Fibroblast of lung (primary cell): ENCODE data around the gene CLCN7. TPM values are rescaled to one million over a fixed set of nuclear protein-coding genes. Genes with fewer than 3 reads are reported as not detected.

ENCODE experiments used
- DNase-seq, 2 donors: peaks; one replicate each; pipeline versions ENCODE4 v3.0.0 to v3.0.0-alpha.2; 2010; ENCODE audit warnings: low read depth in 2 of 2
- H2AFZ ChIP-seq: 2 replicates; pipeline ENCODE4 v1.5.1; 2012; ENCODE audit warnings: low read length, control low read depth, inconsistent platforms
- H3K27ac ChIP-seq: 2 replicates; pipeline ENCODE4 v1.5.1; 2011; ENCODE audit warnings: low read length, control low read depth; ENCODE audit not compliant: insufficient read depth
- H3K27me3 ChIP-seq: 2 replicates; pipeline ENCODE4 v1.5.1; 2011; ENCODE audit warnings: mild to moderate bottlenecking, low read length; ENCODE audit not compliant: control insufficient read depth, insufficient read depth
- H3K36me3 ChIP-seq: 2 replicates; pipeline ENCODE4 v1.5.1; 2011; ENCODE audit warnings: low read length; ENCODE audit not compliant: control insufficient read depth, insufficient read depth
- H3K4me1 ChIP-seq: 2 replicates; pipeline ENCODE4 v1.5.1; 2011; ENCODE audit warnings: low read length; ENCODE audit not compliant: control insufficient read depth, insufficient read depth; ENCODE audit errors: extremely low read depth
- H3K4me2 ChIP-seq: 2 replicates; pipeline ENCODE4 v1.5.1; 2011; ENCODE audit warnings: low read length, control low read depth; ENCODE audit not compliant: insufficient read depth; ENCODE audit errors: extremely low read depth
- H3K4me3 ChIP-seq, 4 experiments: fragments of 200-600 bp in 1 of 4; sonication (generic) in 1 of 4; replicated peaks in 1 of 4; 2 replicates each; pipeline ENCODE4 v1.5.1; 2011 to 2016; ENCODE audit warnings: low read length in 4 of 4, low read depth in 3 of 4, mild to moderate bottlenecking in 3 of 4, control low read depth in 2 of 4, inconsistent platforms in 1 of 4, mixed read lengths in 1 of 4; ENCODE audit not compliant: insufficient read depth in 1 of 4; ENCODE audit errors: control extremely low read depth in 1 of 4
- H3K79me2 ChIP-seq: 2 replicates; pipeline ENCODE4 v1.5.1; 2012; ENCODE audit warnings: mild to moderate bottlenecking, low read length, inconsistent platforms; ENCODE audit not compliant: control insufficient read depth, insufficient read depth
- H3K9ac ChIP-seq: 2 replicates; pipeline ENCODE4 v1.5.1; 2011; ENCODE audit warnings: mild to moderate bottlenecking, low read length, control low read depth; ENCODE audit not compliant: insufficient read depth
- H3K9me3 ChIP-seq: 2 replicates; pipeline ENCODE4 v1.5.1; 2012; ENCODE audit warnings: low read depth, low read length; ENCODE audit not compliant: control insufficient read depth, insufficient read depth
- H4K20me1 ChIP-seq: 2 replicates; pipeline ENCODE4 v1.5.1; 2011; ENCODE audit warnings: low read length; ENCODE audit not compliant: control insufficient read depth, insufficient read depth; ENCODE audit errors: extremely low read depth
- CTCF ChIP-seq, 2 donors: IDR thresholded peaks in 1 of 2; conservative IDR thresholded peaks in 1 of 2; 1 replicate in 1 of 2; 2 replicates in 1 of 2; pipeline ENCODE4 v1.5.1; 2011 to 2012; ENCODE audit warnings: low read length in 2 of 2, control low read depth in 1 of 2, inconsistent platforms in 1 of 2, low read depth in 1 of 2, mild to moderate bottlenecking in 1 of 2
- EZH2 ChIP-seq: IDR thresholded peaks from 2 replicates; pipeline ENCODE4 v1.5.1; 2012; ENCODE audit warnings: low read length, control low read depth, mild to moderate bottlenecking; ENCODE audit errors: missing control alignments
- polyA plus RNA-seq, 2 donors: library from polyadenylated mRNA; depleted of rRNA in 1 of 2; stranded (reverse) in 1 of 2; unstranded in 1 of 2; fragments of >200 nt; gene quantifications; 2 replicates each; pipeline ENCODE4 v1.2.1, GENCODE V29; 2011 to 2012; ENCODE audit warnings: missing spikeins in 1 of 2
- total RNA-seq: library from RNA; depleted of rRNA; stranded (reverse); fragments of >200 nt; gene quantifications from 2 replicates; pipeline ENCODE4 v1.2.1, GENCODE V29; 2014

Gene CLCN7
- total and polyA plus RNA-seq, 2 donors (not counting 1 experiment from before 2014, with no cell fraction given) = 25.0 to 83.4 TPM

GRCh38 chr16:1505912-1506311, 31.1 kb upstream of the CLCN7 start:
- TF ChIP-seq EZH2 = no peak
- TF ChIP-seq CTCF (conservative IDR thresholded peaks at IDR 0.05 in 1 of 2, IDR thresholded peaks at IDR 0.05 in 1 of 2; ENCODE audit: low read depth in 1 of 2, low read length in 2 of 2) = no peak
- H3K27ac ChIP-seq = no peak overlapping the region
- H3K9me3 ChIP-seq = no peaks in the 10 kb centered on the region
- no peak overlapping the region for H3K4me3 ChIP-seq
- H3K79me2 ChIP-seq = no peaks in the 10 kb centered on the region
- H2AFZ ChIP-seq = no peak overlapping the region
- H3K36me3 ChIP-seq = peaks cover 31% of the 10 kb centered on the region
- no peak overlapping the region for H3K4me2 ChIP-seq
- no peaks in the 10 kb centered on the region for H3K27me3 ChIP-seq
- no peaks in the 10 kb centered on the region for H3K4me1 ChIP-seq
- H4K20me1 ChIP-seq = no peaks in the 10 kb centered on the region
- DNase-seq = no peak
- no peak overlapping the region for H3K9ac ChIP-seq

GRCh38 chr16:1505073-1505844, 30.4 kb upstream of the CLCN7 start:
- no peak for DNase-seq
- H3K36me3 ChIP-seq = peaks cover 28% of the 10 kb centered on the region
- no peak overlapping the region for H3K4me2 ChIP-seq
- no peak overlapping the region for H3K4me3 ChIP-seq
- no peaks in the 10 kb centered on the region for H4K20me1 ChIP-seq
- no peaks in the 10 kb centered on the region for H3K79me2 ChIP-seq
- H3K9me3 ChIP-seq = no peaks in the 10 kb centered on the region
- no peaks in the 10 kb centered on the region for H3K4me1 ChIP-seq
- no peaks in the 10 kb centered on the region for H3K27me3 ChIP-seq
- H2AFZ ChIP-seq = no peak overlapping the region
- peak overlapping the region; percentile 23 for H3K9ac ChIP-seq
- no peak for TF ChIP-seq CTCF (conservative IDR thresholded peaks at IDR 0.05 in 1 of 2, IDR thresholded peaks at IDR 0.05 in 1 of 2; ENCODE audit: low read depth in 1 of 2, low read length in 2 of 2)
- no peak for TF ChIP-seq EZH2
- no peak overlapping the region for H3K27ac ChIP-seq

GRCh38 chr16:1503110-1503955, 28.5 kb upstream of the CLCN7 start:
- TF ChIP-seq EZH2 (no peak), CTCF (conservative IDR thresholded peaks at IDR 0.05 in 1 of 2, IDR thresholded peaks at IDR 0.05 in 1 of 2; ENCODE audit: low read depth in 1 of 2, low read length in 2 of 2) (no peak)
- no peak overlapping the region for H3K9ac ChIP-seq
- no peaks in the 10 kb centered on the region for H3K79me2 ChIP-seq
- peaks cover 29% of the 10 kb centered on the region for H3K36me3 ChIP-seq
- H3K9me3 ChIP-seq = no peaks in the 10 kb centered on the region
- DNase-seq = no peak
- H3K27me3 ChIP-seq = no peaks in the 10 kb centered on the region
- no peak overlapping the region for H3K27ac ChIP-seq
- H3K4me1 ChIP-seq = no peaks in the 10 kb centered on the region
- H3K4me3 ChIP-seq = no peak overlapping the region
- no peak overlapping the region for H2AFZ ChIP-seq
- no peak overlapping the region for H3K4me2 ChIP-seq
- H4K20me1 ChIP-seq = no peaks in the 10 kb centered on the region
